ENCODE data around the gene TOMT.

- TF ChIP-seq CTCF (IDR thresholded peaks at IDR 0.05) (peak; percentile 82), EZH2 (IDR thresholded peaks at IDR 0.05; ENCODE audit: borderline replicate concordance, insufficient read depth, low read depth, low read length, poor library complexity, severe bottlenecking) (no peak)
Observed at GRCh38 chr11:72091292-72091691, 14.4 kb upstream of the TOMT start.
